ENCODE measurements around the gene GRIK4. TPM values are rescaled to one million over a fixed set of nuclear protein-coding genes. Genes with fewer than 3 reads are reported as not detected.

GRIK4 gene
- total RNA-seq, 1 donor from 2014 or later: 4.5 TPM

DNA sequence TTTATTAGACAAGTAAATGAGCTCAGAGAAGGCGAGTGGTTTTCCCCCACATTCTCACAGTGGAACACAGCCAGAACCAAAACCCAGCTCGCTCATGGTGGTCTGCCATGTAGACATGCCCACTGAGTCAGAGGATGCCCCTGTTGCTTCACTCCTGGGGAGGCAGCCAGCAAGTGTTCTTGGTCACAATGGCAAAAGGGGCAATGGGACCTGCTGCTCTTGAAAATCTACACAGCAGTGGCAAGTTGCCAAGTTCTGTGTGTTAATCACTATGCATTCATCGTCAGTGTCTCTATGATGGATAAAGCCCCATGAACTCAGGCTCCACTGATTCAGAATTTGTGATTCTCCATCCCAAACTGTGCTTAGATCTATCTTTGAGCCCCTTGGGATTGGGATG, 447.6 kb downstream of the GRIK4 start:
- Mint-ChIP-seq H3K4me1 (ENCODE audit: unreplicated experiment) (peaks cover 13% of the 10 kb centered on the region), H3K4me3 (ENCODE audit: unreplicated experiment) (no peak overlapping the region), H3K9me3 (ENCODE audit: unreplicated experiment) (no peaks in the 10 kb centered on the region), H3K27me3 (ENCODE audit: unreplicated experiment) (peaks cover 3% of the 10 kb centered on the region), H3K27ac (ENCODE audit: unreplicated experiment) (no peak overlapping the region), H3K36me3 (ENCODE audit: low read depth, unreplicated experiment) (peaks cover 3% of the 10 kb centered on the region)
- DNase-seq (ENCODE audit: low spot score): no peak
- TF ChIP-seq, protein P1, sequence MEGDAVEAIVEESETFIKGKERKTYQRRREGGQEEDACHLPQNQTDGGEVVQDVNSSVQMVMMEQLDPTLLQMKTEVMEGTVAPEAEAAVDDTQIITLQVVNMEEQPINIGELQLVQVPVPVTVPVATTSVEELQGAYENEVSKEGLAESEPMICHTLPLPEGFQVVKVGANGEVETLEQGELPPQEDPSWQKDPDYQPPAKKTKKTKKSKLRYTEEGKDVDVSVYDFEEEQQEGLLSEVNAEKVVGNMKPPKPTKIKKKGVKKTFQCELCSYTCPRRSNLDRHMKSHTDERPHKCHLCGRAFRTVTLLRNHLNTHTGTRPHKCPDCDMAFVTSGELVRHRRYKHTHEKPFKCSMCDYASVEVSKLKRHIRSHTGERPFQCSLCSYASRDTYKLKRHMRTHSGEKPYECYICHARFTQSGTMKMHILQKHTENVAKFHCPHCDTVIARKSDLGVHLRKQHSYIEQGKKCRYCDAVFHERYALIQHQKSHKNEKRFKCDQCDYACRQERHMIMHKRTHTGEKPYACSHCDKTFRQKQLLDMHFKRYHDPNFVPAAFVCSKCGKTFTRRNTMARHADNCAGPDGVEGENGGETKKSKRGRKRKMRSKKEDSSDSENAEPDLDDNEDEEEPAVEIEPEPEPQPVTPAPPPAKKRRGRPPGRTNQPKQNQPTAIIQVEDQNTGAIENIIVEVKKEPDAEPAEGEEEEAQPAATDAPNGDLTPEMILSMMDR (IDR thresholded peaks at IDR 0.05; ENCODE audit: unreplicated experiment): no peak

DNA sequence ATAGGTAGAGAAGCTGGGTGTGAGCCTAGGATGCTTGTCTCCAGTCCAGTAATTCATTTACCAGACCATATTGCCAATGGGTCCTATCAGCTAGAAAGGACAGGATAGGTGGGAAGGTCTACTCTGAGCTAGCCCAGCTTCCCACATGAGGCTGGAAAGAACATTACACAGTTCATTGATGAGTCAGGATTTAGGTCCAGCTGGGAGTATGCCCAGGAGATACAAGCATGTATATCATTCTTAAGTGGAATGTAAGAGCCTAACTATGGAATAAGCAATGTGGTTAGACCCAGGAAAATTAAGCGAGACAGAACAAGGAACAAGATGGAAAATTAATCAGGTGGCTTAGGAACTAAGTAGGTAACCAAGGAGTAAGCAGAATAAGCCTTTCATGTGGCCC, 453.3 kb downstream of the GRIK4 start:
- no peaks in the 10 kb centered on the region for H3K9me3 Mint-ChIP-seq (ENCODE audit: unreplicated experiment)
- H3K36me3 Mint-ChIP-seq (ENCODE audit: low read depth, unreplicated experiment): peaks cover 3% of the 10 kb centered on the region
- no peak for DNase-seq (ENCODE audit: low spot score)
- H3K27ac Mint-ChIP-seq (ENCODE audit: unreplicated experiment): no peak overlapping the region
- H3K27me3 Mint-ChIP-seq (ENCODE audit: unreplicated experiment): peaks cover 7% of the 10 kb centered on the region
- no peak overlapping the region for H3K4me3 Mint-ChIP-seq (ENCODE audit: unreplicated experiment)
- peaks cover 9% of the 10 kb centered on the region for H3K4me1 Mint-ChIP-seq (ENCODE audit: unreplicated experiment)
- TF ChIP-seq, protein P1 (IDR thresholded peaks at IDR 0.05; ENCODE audit: unreplicated experiment): no peak

DNA sequence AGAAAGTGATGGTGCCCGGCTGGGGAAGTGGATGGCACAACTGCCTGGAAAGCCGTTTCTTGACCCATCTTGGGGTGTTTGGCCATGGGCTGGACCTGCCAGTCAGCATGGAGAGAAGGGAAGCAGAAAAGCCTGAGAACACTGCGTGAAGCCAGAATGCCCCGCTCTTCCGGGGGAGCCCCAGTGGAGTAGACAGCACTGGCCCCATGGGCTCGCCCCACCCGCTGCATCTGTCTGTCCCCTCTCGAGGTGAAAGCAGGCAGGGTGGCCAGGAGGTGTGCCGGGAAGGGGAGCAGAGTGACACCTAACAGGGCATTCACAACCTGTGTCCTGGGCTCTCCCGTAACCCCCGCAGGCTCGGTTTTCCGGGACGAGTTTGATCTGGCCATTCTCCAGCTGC, 455.3 kb downstream of the GRIK4 start:
- Mint-ChIP-seq H3K9me3 (ENCODE audit: unreplicated experiment) (no peaks in the 10 kb centered on the region), H3K4me1 (ENCODE audit: unreplicated experiment) (peaks cover 11% of the 10 kb centered on the region), H3K36me3 (ENCODE audit: low read depth, unreplicated experiment) (peaks cover 3% of the 10 kb centered on the region), H3K4me3 (ENCODE audit: unreplicated experiment) (no peak overlapping the region), H3K27me3 (ENCODE audit: unreplicated experiment) (peaks cover 6% of the 10 kb centered on the region), H3K27ac (ENCODE audit: unreplicated experiment) (no peak overlapping the region)
- TF ChIP-seq, protein P1 (IDR thresholded peaks at IDR 0.05; ENCODE audit: unreplicated experiment): no peak
- no peak for DNase-seq (ENCODE audit: low spot score)

DNA sequence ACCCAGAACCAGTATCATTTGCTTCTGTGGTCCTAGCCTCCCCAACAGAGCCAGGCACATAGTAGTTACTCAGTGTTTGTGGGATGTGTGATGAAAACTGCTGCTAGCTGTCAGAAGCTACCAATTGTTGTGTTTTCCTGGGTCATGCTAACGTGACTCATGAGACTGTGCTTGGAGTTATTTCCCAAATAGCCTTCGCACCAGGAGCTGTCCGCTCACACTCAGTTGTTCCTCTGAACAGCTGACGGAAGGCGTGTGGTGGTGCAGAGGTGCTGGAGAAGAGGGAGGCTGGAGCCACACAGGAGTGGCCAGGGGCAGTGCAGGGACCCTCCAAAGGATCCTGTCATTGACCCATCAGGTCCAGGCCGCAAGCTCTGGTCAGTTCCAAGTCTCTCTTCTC, 458.4 kb downstream of the GRIK4 start:
- no peak for DNase-seq (ENCODE audit: low spot score)
- Mint-ChIP-seq H3K4me1 (ENCODE audit: unreplicated experiment) (peaks cover 22% of the 10 kb centered on the region), H3K27ac (ENCODE audit: unreplicated experiment) (no peak overlapping the region), H3K36me3 (ENCODE audit: low read depth, unreplicated experiment) (peaks cover 3% of the 10 kb centered on the region), H3K27me3 (ENCODE audit: unreplicated experiment) (peaks cover 6% of the 10 kb centered on the region), H3K9me3 (ENCODE audit: unreplicated experiment) (no peaks in the 10 kb centered on the region), H3K4me3 (ENCODE audit: unreplicated experiment) (no peak overlapping the region)
- TF ChIP-seq, protein P1 (IDR thresholded peaks at IDR 0.05; ENCODE audit: unreplicated experiment): no peak

DNA sequence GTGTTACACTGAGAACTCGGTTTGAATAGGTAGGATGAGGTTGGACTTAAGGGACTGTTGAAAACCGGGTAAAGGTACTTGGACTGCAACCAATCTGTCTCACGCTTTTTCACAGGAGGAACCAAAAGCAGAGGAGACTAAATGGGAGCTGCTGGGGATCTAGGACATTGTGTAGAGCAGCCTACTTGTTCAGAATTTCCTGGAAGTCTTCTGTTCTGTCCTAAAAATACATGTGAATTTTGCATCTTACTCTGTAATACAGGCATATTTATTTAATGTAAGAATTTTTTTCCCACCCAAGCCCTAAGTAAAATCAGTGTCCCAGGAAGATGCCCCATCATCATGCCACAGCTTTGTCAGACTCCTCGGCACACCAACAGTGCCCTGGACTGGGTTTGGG, 460.3 kb downstream of the GRIK4 start:
- Mint-ChIP-seq H3K27ac (ENCODE audit: unreplicated experiment) (no peak overlapping the region), H3K27me3 (ENCODE audit: unreplicated experiment) (peaks cover 4% of the 10 kb centered on the region), H3K36me3 (ENCODE audit: low read depth, unreplicated experiment) (peaks cover 3% of the 10 kb centered on the region), H3K9me3 (ENCODE audit: unreplicated experiment) (no peaks in the 10 kb centered on the region), H3K4me3 (ENCODE audit: unreplicated experiment) (no peak overlapping the region), H3K4me1 (ENCODE audit: unreplicated experiment) (peaks cover 31% of the 10 kb centered on the region)
- DNase-seq (ENCODE audit: low spot score): no peak
- TF ChIP-seq, protein P1 (IDR thresholded peaks at IDR 0.05; ENCODE audit: unreplicated experiment): no peak
